Lung (tissue), 12 donors: ENCODE results near the gene WWTR1. TPM values are rescaled to one million over a fixed set of nuclear protein-coding genes. Genes with fewer than 3 reads are reported as not detected.

Experiments
- ATAC-seq: fragments of 200-7000 bp; cut with Tn5 transposase; one replicate; pipeline ENCODE4 v1.9.1; 2020; ENCODE audit warnings: moderate number of reproducible peaks; ENCODE audit not compliant: insufficient read depth, low FRiP score
- DNase-seq, 3 donors: peaks; one replicate each; pipeline ENCODE4 v3.0.0-alpha.2; 2013 to 2017
- H3K27ac ChIP-seq, 2 donors: one replicate each; pipeline ENCODE4 v1.5.1; 2013; ENCODE audit warnings: mild to moderate bottlenecking in 2 of 2, moderate library complexity in 2 of 2, control low read depth in 1 of 2, inconsistent platforms in 1 of 2, low read depth in 1 of 2, low read length in 1 of 2
- H3K27me3 ChIP-seq, 3 donors: one replicate each; pipeline ENCODE4 v1.5.1; 2013; ENCODE audit warnings: low read length in 2 of 3; ENCODE audit not compliant: control insufficient read depth in 3 of 3, insufficient read depth in 3 of 3
- H3K36me3 ChIP-seq, 4 donors: one replicate each; pipeline ENCODE4 v1.5.1; 2013; ENCODE audit warnings: low read length in 4 of 4, mild to moderate bottlenecking in 1 of 4, moderate library complexity in 1 of 4; ENCODE audit not compliant: control insufficient read depth in 4 of 4, insufficient read depth in 4 of 4
- H3K4me1 ChIP-seq, 5 donors: one replicate each; pipeline ENCODE4 v1.5.1; 2013; ENCODE audit warnings: low read length in 5 of 5, mild to moderate bottlenecking in 2 of 5, moderate library complexity in 1 of 5; ENCODE audit not compliant: control insufficient read depth in 5 of 5, insufficient read depth in 5 of 5
- H3K4me3 ChIP-seq: one replicate; pipeline ENCODE4 v1.5.1; 2013; ENCODE audit warnings: mild to moderate bottlenecking, control low read depth, moderate library complexity
- H3K9ac ChIP-seq, 2 donors: one replicate each; pipeline ENCODE4 v1.5.1; 2013; ENCODE audit warnings: low read length in 2 of 2, control low read depth in 1 of 2; ENCODE audit not compliant: insufficient read depth in 1 of 2
- H3K9me3 ChIP-seq, 4 donors: one replicate each; pipeline ENCODE4 v1.5.1; 2013; ENCODE audit warnings: low read length in 3 of 4, mild to moderate bottlenecking in 1 of 4, moderate library complexity in 1 of 4; ENCODE audit not compliant: control insufficient read depth in 4 of 4, insufficient read depth in 3 of 4
- WGBS, 2 donors: extraction: QIAGEN DNeasy Blood & Tissue Kit; methylation state at CpG; one replicate each; pipeline ENCODE4 v1.1.7; 2013; 5-methylcytosine and 5-hydroxymethylcytosine counted together
- polyA plus RNA-seq, 2 donors: library from polyadenylated mRNA; stranded (reverse); fragments of 200-250 nt; gene quantifications; one replicate each; pipeline ENCODE4 v1.2.1, GENCODE V29; 2013
- total RNA-seq, 2 donors: library from RNA; depleted of rRNA in 1 of 2; stranded (reverse); fragments of >200 nt in 1 of 2; gene quantifications; one replicate each; pipeline ENCODE4 v1.2.1, GENCODE V29; 2014 to 2021
- TF ChIP-seq, protein P1 (sequence below): IDR thresholded peaks from 2 replicates; pipeline ENCODE4 v1.5.1; 2012; ENCODE audit warnings: mild to moderate bottlenecking; ENCODE audit errors: control extremely low read depth, extremely low read depth
- donor health status: control.
- donor health status: control.
- donor health status: Bipolar disorder and iron deficiency.
- donor health status: healthy.
- donor health status: DM: yes; HTN: yes; CAD: no.

Gene WWTR1
- total and polyA plus RNA-seq, 4 donors, result 29.3 to 186 (median 63.4) TPM

DNA sequence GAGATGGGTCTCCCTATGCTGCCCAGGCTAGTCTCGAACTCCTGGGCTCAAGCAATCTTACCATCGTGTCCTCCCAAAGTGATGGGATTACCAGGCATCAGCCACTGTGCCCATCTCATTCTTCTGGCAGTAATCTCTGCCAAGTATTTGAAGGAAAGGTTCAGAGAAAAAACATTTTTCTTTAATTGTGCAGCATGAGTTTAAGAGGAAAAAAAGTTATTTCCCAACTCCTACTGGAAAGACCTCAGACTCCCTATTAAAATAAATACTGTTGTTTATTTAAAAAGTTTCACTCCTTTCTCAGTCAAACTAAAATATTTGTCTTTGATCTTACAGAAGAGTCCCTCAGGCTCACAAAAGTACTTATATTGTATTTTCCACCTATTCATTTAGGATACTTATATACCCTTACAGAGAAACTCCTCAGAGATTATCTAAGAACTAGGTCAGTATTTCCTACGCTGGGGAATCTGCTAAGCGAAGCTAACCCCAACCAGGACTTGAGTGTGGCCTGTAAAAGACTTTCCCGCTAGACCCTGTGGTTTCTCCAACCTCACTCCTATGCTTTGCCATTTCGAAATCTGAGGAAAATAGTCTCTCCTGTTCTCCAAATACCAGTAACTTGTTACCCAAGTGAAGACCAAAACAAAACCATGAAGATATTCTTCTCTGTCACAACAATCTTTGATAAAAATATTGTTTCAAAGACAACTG lies 28.7 kb downstream of the WWTR1 start:
- Histone ChIP-seq H3K9me3 (no peaks in the 10 kb centered on the region), H3K27ac (peak overlapping the region in 1 of 2 donors; percentile 44), H3K36me3 (peaks cover 0 to 8% (median 1%) of the 10 kb centered on the region in 4 donors), H3K27me3 (no peaks in the 10 kb centered on the region), H3K4me1 (peaks cover 0 to 22% (median 6%) of the 10 kb centered on the region in 5 donors), H3K9ac (no peak overlapping the region), H3K4me3 (no peak overlapping the region)
- TF ChIP-seq, protein P1, sequence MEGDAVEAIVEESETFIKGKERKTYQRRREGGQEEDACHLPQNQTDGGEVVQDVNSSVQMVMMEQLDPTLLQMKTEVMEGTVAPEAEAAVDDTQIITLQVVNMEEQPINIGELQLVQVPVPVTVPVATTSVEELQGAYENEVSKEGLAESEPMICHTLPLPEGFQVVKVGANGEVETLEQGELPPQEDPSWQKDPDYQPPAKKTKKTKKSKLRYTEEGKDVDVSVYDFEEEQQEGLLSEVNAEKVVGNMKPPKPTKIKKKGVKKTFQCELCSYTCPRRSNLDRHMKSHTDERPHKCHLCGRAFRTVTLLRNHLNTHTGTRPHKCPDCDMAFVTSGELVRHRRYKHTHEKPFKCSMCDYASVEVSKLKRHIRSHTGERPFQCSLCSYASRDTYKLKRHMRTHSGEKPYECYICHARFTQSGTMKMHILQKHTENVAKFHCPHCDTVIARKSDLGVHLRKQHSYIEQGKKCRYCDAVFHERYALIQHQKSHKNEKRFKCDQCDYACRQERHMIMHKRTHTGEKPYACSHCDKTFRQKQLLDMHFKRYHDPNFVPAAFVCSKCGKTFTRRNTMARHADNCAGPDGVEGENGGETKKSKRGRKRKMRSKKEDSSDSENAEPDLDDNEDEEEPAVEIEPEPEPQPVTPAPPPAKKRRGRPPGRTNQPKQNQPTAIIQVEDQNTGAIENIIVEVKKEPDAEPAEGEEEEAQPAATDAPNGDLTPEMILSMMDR, result no peak
- ATAC-seq (no peak), DNase-seq (no peak)
- 66 to 75% methylated on average over 6 of the region's 6 CpGs for WGBS, 2 donors

DNA sequence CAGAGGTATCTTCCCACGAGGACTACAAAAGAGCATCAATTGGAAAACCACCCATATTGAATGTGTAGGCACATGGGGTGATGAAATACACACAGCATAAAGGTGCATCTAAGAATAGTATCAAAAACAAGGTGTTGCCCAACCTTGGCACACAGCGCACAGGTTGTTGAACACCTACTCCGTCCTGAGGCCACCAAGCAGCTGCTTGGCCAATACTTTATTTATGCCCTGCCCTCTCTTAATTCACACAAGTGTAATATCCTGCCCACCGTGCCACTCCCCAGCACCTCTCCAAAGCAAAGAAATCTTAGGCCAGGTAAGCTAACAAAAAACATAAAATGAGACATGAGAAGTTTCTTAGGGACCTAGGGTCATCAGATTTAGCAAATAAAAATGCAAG lies 31.2 kb downstream of the WWTR1 start:
- ATAC-seq (peak; percentile 35), DNase-seq (no peak)
- TF ChIP-seq, protein P1, result no peak
- H3K27ac ChIP-seq, result no peak overlapping the region
- H3K9me3 ChIP-seq, result no peaks in the 10 kb centered on the region
- 67 to 87% methylated on average over 4 of the region's 4 CpGs for WGBS, 2 donors
- H3K4me3 ChIP-seq, result no peak overlapping the region
- H3K4me1 ChIP-seq, result peaks cover 0 to 12% (median 6%) of the 10 kb centered on the region in 5 donors
- H3K36me3 ChIP-seq, result no peaks in the 10 kb centered on the region
- H3K27me3 ChIP-seq, result no peaks in the 10 kb centered on the region
- H3K9ac ChIP-seq, result no peak overlapping the region

DNA sequence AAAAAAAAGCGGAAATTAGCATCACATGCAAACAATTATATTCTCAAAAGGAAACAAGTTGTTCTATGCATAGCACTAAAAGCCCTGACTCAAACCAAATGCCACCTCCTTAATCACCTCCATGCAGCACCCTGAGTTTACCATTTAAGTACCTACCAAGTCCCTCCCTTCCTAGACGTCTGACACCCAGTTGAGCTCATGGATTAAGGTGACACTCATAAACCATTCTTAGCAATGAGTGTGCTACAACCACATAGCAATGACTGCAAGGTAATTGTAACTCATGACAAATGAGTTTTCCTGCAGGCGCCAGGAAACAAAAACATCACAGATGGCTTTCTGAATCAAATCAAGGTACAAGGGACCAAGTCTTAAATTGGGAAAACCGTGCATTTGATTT lies 32.0 kb downstream of the WWTR1 start:
- peaks cover 0 to 11% (median 6%) of the 10 kb centered on the region in 5 donors for H3K4me1 ChIP-seq
- H3K4me3 ChIP-seq, result no peak overlapping the region
- WGBS, 2 donors, result 62 to 74% methylated on average over 4 of the region's 4 CpGs
- H3K9me3 ChIP-seq, result no peaks in the 10 kb centered on the region
- H3K27ac ChIP-seq, result no peak overlapping the region
- no peaks in the 10 kb centered on the region for H3K36me3 ChIP-seq
- TF ChIP-seq, protein P1, result no peak
- ATAC-seq (no peak), DNase-seq (no peak)
- no peak overlapping the region for H3K9ac ChIP-seq
- H3K27me3 ChIP-seq, result no peaks in the 10 kb centered on the region
